ENCODE results near the gene TRA2A. TPM values are rescaled to one million over a fixed set of nuclear protein-coding genes. Genes with fewer than 3 reads are reported as not detected.

Gene TRA2A
- total and polyA plus RNA-seq, 9 of the 15 experiments (the other 6 are each of a cell fraction or from before 2014, with no cell fraction given) = 22.7 to 210 (median 73.9) TPM

- TF ChIP-seq ZNF253 (CRISPR knock-in tag; conservative IDR thresholded peaks at IDR 0.05) (no peak), ZBTB1 (CRISPR knock-in tag; IDR thresholded peaks at IDR 0.05; ENCODE audit: borderline replicate concordance, low read depth) (no peak), CBX8 (IDR thresholded peaks at IDR 0.05; ENCODE audit: borderline replicate concordance, extremely low read depth, low read depth, low read length, poor library complexity, severe bottlenecking) (no peak), JUND (IDR thresholded peaks at IDR 0.05; ENCODE audit: borderline replicate concordance, low read depth, low read length) (peak; percentile 75), JUND (tag; IDR thresholded peaks at IDR 0.05; ENCODE audit: borderline replicate concordance, low read depth, low read length) (peak; percentile 60; the same call in 2 of the 3 replicates), PCBP1 (IDR thresholded peaks at IDR 0.05; ENCODE audit: low read depth, low read length, poor library complexity, severe bottlenecking) (peak; percentile 27), ZNF347 (CRISPR knock-in tag; IDR thresholded peaks at IDR 0.05; ENCODE audit: low read depth) (no peak), ZNF184 (CRISPR knock-in tag; IDR thresholded peaks at IDR 0.05) (no peak), E2F8 (IDR thresholded peaks at IDR 0.05; ENCODE audit: low read depth, partially characterized antibody) (peak; percentile 14), ZNF584 (CRISPR knock-in tag; IDR thresholded peaks at IDR 0.05; ENCODE audit: low read depth) (no peak), CBX3 (IDR thresholded peaks at IDR 0.05; ENCODE audit: borderline replicate concordance in 1 of 2, low read length in 2 of 2) (peak in 1 of 2 experiments; percentile 63; a peak in 2 of 3 replicates), U2AF2 (optimal IDR thresholded peaks at IDR 0.05; ENCODE audit: low read depth, low read length) (no peak), KDM2B (CRISPR knock-in tag; IDR thresholded peaks at IDR 0.05) (no peak), TAF9B (IDR thresholded peaks at IDR 0.05; ENCODE audit: partially characterized antibody) (peak; percentile 95), CREB5 (CRISPR knock-in tag; IDR thresholded peaks at IDR 0.05) (no peak), ZNF134 (CRISPR knock-in tag; conservative IDR thresholded peaks at IDR 0.05) (no peak; the same call in 1 of the 2 replicates), THRAP3 (IDR thresholded peaks at IDR 0.05; ENCODE audit: borderline replicate concordance) (no peak; the same call in 1 of the 2 replicates), HMG20B (CRISPR knock-in tag; IDR thresholded peaks at IDR 0.05) (no peak), POLR2A (conservative IDR thresholded peaks at IDR 0.05) (peak; percentile 98), RHOXF2B (CRISPR knock-in tag; conservative IDR thresholded peaks at IDR 0.05) (no peak), HINFP (tag; conservative IDR thresholded peaks at IDR 0.05; ENCODE audit: low read depth) (no peak), COPS2 (conservative IDR thresholded peaks at IDR 0.05) (no peak)
Measured at GRCh38 chr7:23531794-23532489, at the start of gene TRA2A (continued).

All from K562 (cell line).